Right lung (tissue), 5 donors: Measurements from ENCODE around the gene PRAC2. TPM values are rescaled to one million over a fixed set of nuclear protein-coding genes. Genes with fewer than 3 reads are reported as not detected.
A peak's percentile ranks its signal among the peaks of the same experiment; 100 is the strongest.

ENCODE experiments used
- DNase-seq, 2 donors: peaks; one replicate each; pipeline ENCODE4 v3.0.0-alpha.2; 2013
- polyA plus RNA-seq, 5 donors: library from polyadenylated mRNA; unstranded; fragments of 120-200 nt; gene quantifications; one replicate each; pipeline versions ENCODE4 v1.2.1 to v1.2.3, GENCODE V29; 2013; ENCODE audit warnings: inconsistent platforms in 1 of 5, low replicate concordance in 1 of 5; ENCODE audit not compliant: insufficient read length in 5 of 5, insufficient read depth in 1 of 5

Gene PRAC2
- polyA plus RNA-seq, 5 donors: not detected

GRCh38 chr17:48720266-48721008 lies 2.5 kb upstream of the PRAC2 start:
- no peak for DNase-seq

GRCh38 chr17:48721009-48721402 lies 2.0 kb upstream of the PRAC2 start:
- DNase-seq: no peak

GRCh38 chr17:48722201-48722907 lies 631 bp upstream of the PRAC2 start, which contains the start of gene PRAC1:
PRAC1 (minus strand) TSS chr17:48722518; CDS start chr17:48722392, 126 bp downstream.
- no peak for DNase-seq

GRCh38 chr17:48723423-48724250 lies 652 bp downstream of the PRAC2 start:
- no peak for DNase-seq

- peak; percentile 51 to 63 for DNase-seq
Observed at GRCh38 chr17:48724251-48725003, 1.4 kb downstream of the PRAC2 start.

GRCh38 chr17:48725004-48725287 lies 2.0 kb downstream of the PRAC2 start:
- no peak for DNase-seq

- DNase-seq: no peak
Observed at GRCh38 chr17:48725288-48726064, 2.5 kb downstream of the PRAC2 start.

- no peak for DNase-seq
Observed at GRCh38 chr17:48726114-48726915, 3.3 kb downstream of the PRAC2 start.

GRCh38 chr17:48726916-48727286 lies 3.9 kb downstream of the PRAC2 start:
- no peak for DNase-seq

GRCh38 chr17:48727415-48728175 lies 4.6 kb downstream of the PRAC2 start:
- DNase-seq: no peak

GRCh38 chr17:48728232-48729231 lies 5.5 kb downstream of the PRAC2 start, which contains the start of gene HOXB13:
HOXB13 (minus strand) TSS chr17:48728750; CDS start chr17:48728593, 157 bp downstream.
- DNase-seq: no peak

- no peak for DNase-seq
Observed at GRCh38 chr17:48729335-48730239, 6.6 kb downstream of the PRAC2 start.

- DNase-seq: no peak
Observed at GRCh38 chr17:48730240-48730550, 7.2 kb downstream of the PRAC2 start.

GRCh38 chr17:48731355-48731754 lies 8.4 kb downstream of the PRAC2 start:
- no peak for DNase-seq

- no peak for DNase-seq
Observed at GRCh38 chr17:48732688-48733629, 10.0 kb downstream of the PRAC2 start.
